Right renal cortex interstitium (tissue), 3 donors: ENCODE results near the gene PDE1A. TPM values are rescaled to one million over a fixed set of nuclear protein-coding genes. Genes with fewer than 3 reads are reported as not detected.
A peak's percentile ranks its signal among the peaks of the same experiment; 100 is the strongest.

ENCODE experiments used
- DNase-seq, 3 donors: peaks; one replicate each; pipeline ENCODE4 v3.0.0-alpha.2; 2013; ENCODE audit warnings: low read depth in 3 of 3, low spot score in 2 of 3
- polyA plus RNA-seq, 3 donors: library from polyadenylated mRNA; unstranded; fragments of 120-200 nt; gene quantifications; one replicate each; pipeline ENCODE4 v1.2.1, GENCODE V29; 2013; ENCODE audit not compliant: insufficient read length in 3 of 3

PDE1A gene
- polyA plus RNA-seq, 3 donors = 21.0 to 25.2 (median 22.5) TPM

DNA sequence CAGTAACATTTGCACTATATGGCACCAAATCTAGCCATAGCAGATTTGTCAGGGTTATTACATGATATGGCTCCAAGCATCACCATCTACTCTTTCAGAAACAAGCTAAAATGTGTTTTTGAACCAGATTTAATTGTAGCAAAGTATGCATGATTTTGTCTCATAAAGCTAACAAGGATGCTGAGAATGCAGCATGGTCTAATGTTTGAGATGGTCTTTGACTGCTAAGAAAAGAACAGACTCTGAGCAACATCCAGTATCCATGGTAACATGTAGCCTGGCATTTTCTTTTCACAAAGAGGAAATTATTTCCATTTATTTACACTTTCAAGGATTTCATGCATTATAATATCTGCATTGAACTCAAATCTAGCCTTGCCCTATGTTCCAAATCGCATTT, 206.5 kb downstream of the PDE1A start:
- DNase-seq = no peak

DNA sequence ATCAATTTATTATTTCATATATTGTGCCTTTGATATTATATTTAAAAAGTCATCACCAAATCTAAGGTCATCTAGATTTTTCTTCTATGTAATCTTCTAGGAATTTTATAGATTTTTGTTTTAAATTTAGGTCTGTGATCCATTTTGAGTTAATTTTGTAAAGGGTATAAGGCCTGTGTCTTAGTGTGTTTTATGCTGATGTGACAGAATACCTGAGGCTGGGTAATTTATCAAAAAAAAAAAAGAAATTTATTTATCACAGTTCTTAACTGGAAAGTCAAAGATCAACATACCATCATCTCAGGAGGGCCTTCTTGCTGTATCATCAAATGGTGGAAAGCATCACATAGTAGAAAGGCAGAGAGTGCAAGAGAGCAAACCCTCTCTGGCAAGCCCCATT, 216.2 kb downstream of the PDE1A start:
- no peak for DNase-seq

DNA sequence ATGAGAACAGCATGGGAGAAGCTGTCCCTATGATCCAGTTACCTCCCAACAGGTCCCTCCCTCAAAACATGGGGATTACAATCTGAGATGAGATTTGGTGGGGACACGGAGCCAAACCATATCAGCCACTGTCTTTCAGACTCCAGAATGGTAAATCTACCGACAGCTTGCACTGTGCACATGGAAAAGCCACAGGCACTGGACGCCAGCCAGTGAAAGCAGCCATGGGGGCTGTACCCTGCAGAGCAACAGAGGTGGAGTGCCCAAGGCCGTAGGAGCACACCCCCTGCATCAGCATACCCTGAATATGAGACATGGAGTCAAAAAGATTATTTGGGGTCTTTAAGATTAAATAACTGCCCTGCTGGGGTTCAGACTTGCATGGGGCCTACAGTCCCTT, 218.4 kb downstream of the PDE1A start:
- no peak for DNase-seq

DNA sequence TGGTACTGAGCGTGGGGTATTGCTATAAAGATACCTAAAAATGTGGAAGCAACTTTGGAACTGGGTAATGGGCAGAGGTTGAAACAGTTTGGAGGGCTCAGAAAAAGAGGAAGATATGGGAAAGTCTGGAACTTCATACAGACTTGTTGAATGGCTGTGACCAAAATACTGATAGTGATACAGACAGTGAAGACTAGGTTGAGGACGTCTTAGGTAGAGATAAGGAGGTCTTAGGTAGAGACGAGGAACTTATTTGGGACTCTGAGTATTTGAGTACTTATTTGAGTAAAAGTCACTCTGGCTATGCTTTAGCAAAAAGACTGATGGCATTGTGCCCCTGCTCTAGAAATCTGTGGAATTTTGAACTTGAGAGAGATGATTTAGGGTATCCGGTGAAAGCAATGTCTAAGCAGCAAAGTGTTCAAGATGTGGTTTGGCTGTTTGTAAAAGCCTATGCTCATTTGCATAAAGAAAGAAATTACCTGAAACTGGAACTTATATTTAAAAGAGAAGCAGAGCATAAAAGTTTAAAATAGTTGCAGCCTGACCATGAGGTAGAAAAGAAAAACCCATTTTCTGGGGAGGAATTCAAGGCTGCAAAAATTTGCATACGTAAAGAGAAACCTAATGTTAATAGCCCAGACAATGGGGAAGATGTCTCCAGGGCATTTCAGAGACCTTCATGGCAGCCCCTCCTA, 219.6 kb downstream of the PDE1A start:
- no peak for DNase-seq

DNA sequence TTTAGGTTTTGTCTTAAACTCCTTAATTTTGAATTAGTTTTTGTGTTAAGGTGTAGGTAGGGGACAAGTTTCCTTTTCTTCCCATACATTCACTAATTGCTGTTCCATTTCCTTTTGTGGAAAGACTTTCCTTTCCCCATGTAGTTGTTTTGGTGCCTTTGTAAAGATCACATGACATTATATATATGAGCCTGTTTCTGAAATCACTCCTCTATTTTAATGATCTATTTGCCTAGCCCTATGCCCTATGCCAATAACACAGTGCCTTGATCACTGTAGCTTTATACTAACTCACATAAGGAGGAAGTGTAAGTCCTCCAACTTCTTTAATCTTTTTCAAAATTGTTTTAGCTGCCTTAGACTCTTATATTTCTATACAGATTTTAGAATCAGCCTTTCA, 229.3 kb downstream of the PDE1A start:
- DNase-seq = no peak

DNA sequence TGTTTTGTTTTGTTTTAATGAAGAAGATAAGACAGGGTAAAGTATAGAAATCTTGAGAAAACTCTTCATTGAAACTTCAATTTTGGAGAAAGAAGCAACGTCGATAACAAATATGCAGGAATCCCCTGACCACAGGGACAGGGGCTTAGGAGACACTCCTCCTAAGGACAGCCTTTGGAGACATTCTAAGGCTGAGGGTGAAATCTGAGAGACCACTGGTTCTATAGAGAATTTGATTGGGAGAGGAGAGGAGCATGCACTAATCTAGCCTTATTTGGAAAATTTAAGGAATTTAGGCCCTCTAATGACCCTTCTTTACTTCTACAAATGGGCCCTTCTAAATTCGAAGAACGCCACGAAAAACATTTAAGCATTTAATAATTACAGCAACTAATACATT, 233.5 kb downstream of the PDE1A start:
- no peak for DNase-seq

DNA sequence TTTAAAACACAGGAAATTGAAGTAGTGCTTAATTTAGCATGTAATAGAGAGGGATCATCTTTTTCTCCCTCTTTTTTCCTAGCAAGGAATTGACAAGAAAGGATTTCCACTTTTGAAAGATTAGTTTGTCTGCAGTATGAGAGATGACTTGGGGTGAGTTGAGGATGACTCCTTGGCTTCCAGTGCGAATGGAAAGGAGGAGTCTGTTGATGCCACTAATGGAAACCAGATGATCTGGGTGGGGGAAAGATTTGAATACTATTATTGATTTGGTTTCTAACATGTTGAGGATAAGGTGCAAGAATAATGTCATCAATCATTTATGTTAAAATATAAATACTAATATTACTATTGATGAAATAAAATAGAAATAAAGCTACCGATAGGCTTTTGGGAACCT, 235.8 kb downstream of the PDE1A start:
- no peak for DNase-seq

DNA sequence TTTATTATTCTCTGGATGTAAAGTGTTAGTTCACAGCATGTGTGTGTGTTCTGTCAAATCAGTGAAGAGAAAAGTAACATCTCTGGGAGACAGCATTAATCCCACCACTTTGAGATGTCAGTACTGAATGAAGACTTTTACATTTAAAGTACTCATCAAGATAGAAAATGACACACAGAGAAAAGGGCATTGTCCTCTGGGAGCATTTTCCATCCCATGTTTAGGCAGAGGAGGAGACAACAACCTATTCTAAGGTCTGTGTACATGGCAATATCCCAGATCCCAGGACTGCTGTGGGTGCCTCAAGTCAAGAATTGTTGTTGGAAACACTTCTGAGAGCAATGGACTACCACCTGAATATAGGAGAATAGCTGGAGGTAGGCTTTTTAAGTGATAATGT, 239.7 kb downstream of the PDE1A start:
- no peak for DNase-seq

DNA sequence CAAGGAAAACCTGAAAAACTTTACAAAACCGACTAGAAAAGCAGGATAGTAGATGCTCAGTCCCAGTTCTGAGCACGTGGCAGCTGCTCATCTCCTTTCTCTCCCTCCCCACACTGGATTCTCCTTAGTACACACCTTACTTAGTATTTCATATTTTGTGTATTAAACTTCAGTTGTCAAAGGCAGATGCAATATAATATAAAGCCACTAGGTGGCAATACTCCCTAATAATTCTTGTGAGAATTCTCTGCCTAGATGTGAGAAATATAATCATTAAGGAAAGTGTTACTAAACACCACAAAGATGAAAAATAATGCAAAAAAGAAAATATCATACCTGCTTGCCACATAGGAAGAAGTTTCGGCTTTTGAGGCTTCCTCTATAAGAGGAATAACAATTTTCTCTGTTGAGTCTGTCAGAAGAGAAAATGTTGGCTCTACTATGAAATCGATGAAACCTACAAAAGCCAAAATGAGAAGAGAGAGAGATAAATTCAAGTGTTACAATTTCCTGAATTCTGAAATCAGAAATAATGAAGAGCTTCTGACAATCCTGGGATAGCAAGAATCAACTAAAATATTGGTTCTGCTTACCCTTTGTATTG, 240.6 kb downstream of the PDE1A start:
- peak in 2 of 3 donors; percentile 27 to 29 for DNase-seq

DNA sequence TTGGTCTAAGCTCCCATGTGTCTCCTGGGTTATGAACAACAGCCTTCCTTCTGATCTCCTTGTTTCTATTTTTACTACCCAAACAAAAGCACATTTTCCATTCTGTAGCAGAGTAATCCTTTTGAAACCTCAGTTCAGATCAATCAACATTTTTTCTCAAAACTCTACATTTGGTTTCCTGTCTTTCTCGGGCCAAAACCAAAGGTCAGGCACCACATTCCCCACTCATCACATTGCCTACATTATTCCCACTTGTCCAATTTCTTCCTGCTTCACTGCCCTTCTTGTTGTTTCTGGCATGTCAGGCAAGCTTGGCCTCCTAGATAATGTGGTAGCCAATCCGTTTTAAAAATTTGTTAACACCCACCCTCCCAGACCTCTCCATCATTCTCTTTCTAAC, 244.4 kb downstream of the PDE1A start:
- no peak for DNase-seq

DNA sequence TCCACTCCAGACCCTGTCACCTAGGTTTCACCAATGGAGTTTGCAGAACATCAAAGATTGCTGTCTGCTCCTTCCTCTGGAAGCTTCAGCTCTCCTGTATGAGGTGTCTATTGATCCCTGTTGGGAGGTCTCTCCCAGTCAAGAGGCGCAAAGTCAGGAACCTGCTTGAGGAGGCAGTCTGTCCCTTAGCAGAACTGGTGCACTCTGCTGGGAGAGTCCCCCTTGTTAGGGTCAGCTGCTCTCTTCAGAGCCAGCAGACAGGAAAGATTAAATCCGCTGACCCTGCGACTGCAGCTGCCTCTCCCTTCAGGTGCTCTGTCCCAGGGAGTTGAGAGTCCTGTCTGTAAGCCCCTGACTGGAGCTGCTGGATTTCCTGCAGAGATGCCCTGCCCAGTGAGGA, 245.5 kb downstream of the PDE1A start:
- DNase-seq = no peak

DNA sequence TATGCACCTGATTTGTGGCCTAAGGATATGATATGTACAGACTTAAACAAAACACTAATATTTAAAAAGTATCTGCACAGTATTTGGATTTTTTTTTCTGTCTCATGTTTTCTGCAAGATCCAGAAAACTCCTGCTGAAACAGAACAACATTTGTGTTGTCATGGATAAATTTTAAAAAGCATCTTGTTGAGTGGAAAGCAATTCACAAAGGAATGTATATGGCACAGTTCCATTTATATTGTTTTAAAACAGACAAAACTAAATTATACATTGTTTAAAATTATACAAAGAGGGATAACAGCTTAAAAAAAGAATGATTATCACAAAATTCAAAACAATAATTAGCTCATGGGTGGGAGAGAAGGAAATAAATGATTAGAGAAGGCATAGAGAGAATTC, 247.7 kb downstream of the PDE1A start:
- DNase-seq = no peak

DNA sequence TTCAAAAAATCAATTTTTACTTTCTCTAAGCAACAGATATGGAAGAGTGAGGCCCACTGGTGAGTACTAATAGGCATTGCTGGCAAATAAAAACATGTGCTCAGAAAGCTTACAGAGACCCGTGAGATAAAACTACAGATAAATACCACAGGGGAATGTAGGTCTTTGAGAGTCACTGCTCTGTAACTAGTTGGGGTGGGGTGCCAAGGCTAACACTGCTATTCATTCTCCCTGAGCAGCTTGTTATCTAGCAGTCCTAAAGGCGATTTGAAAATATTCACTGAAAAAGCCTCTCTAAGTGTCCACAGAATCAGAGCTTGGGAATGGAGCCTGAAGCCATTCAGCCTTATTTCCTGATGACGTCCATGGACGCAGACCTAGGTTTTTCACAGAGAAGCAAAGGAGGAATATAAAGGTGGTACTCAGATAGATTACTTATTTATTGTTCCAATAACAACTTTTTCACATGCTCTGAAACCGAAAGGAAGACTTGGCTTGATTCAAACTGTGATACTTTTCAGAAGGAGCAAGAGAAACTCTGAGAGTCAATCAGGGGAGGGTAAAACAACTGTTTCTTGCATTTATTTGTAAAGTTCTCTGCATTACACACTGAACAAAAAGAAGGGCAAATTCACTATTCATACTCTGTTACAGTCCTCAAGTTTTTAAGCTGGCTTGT, 252.8 kb downstream of the PDE1A start:
- DNase-seq = no peak

DNA sequence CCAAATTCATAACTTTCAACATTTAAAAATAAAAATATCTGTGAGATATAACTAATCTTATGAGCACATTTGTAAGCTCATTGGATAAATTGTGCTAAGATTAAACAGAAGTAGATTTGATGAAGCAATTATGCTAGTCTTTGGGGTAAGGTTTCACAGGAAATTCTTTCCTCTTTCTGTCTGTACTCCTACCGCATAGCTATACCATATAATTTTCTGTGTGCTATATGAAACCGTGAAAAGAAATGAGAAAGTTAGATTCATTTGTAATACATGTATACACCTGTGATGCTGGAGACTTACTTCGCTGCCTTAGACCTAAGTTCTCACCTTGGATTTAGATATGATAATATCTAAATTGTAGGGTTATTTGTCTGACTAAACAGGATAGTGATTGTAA, 256.5 kb downstream of the PDE1A start:
- DNase-seq = no peak

DNA sequence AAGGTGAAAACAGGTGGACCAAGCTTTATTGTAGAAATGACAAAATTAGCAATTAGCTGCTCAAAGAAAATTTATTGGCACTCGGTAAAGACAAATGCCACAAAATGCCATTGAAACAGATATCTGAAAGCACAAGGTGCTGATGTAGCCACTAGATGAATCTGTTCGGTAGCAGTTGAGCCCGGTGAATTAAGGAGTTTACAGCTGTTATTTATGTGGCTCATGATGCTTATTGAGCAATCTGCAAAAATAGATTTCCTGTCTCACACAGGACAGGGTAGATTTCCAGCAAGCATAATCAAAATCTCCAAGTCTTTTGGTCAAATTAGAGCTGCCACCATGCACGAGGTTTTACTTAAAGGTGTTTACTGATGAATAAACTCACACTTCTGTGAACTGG, 259.0 kb downstream of the PDE1A start:
- DNase-seq = no peak

DNA sequence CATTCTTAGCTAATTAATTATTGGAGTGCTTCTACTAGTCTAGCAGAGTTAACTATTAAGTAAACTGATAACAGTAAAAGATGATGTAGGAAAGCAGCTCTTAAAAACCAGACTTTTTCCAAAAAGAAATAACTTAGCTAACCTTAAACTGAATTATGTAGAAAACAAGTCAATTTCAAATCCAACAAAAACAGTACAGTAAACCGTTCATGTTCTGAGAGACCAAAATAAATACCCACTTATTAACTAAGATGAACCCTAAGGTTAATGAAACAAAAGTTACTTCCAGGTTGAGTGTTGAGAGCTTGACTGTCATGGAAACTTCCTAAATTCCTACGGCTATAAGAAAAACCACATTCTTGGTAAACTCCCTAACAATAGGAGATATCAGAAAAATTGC, 260.0 kb downstream of the PDE1A start:
- DNase-seq = peak in 1 of 3 donors; percentile 33

DNA sequence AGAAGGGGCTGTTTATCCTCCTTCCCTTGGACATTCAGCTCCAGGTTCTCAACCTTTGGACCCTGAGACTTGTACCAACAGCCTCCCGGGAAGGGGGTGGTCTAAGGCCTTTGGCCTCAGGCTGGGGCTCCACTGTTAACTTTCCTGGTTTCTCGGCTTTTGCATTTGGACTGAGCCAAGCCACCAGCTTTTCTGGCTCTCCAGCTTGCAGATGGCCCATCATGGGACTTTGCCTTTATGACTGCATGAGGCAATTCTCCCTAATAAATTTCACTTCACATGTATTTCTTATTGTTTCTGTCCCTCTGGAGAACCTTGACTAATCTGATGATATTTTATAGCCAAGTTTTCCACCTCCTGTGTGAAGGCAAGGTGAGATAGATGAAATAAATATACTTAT, 260.4 kb downstream of the PDE1A start:
- no peak for DNase-seq

DNA sequence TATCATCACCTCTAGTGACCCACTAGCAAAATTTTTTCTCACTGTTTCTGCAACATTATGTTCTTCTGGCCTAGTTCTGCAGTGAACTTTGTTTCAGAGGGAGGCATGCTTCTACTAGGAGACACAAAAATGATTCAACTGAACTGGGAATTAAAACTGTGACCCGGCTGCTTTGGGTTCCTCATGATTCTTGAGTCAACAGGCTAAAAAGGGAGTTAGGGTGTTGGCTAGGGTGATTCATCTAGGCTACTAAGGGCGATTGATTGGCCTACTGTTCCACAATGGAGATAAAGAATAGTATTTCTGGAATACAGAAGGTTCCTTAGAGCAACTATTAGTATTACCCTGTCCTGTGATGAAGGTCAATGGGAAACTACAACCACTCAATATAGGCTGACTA, 261.6 kb downstream of the PDE1A start:
- DNase-seq = no peak

DNA sequence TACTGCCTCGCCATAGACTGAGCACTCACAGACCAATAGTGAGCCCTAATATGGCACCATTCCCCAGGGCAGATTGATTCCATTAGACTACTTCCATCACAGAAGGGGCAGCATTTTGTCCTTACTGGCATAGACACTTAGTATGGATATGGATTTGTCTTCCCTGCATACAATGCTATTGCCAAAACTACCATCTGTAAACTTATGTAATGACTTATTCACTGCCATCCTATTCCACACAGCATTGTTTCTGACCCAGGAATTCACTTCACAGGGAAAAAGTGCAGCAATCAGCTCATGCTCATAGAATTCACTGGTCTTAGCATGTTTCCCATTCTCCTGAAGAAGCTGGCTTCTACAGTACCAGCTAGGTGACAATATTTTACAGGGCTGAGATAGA, 262.1 kb downstream of the PDE1A start:
- DNase-seq = no peak

DNA sequence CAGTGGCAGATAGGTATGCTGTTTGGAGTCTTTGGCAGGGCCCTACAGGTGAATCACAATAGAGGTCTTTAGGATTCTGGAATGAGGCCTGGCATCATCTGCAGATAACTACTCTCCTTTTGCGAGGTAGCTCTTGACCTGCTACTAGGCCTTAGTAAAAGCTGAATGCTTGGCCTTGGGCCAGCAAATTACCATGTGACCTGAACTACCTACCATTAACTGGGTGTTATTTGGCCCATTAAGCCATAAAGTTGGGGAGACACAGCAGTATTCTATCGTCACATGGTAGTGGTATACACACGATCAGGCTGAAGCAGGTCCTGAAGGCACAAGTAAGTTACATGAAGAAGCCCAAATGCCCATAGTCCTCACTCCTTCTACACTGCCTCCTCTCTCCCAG, 263.0 kb downstream of the PDE1A start:
- DNase-seq = no peak

DNA sequence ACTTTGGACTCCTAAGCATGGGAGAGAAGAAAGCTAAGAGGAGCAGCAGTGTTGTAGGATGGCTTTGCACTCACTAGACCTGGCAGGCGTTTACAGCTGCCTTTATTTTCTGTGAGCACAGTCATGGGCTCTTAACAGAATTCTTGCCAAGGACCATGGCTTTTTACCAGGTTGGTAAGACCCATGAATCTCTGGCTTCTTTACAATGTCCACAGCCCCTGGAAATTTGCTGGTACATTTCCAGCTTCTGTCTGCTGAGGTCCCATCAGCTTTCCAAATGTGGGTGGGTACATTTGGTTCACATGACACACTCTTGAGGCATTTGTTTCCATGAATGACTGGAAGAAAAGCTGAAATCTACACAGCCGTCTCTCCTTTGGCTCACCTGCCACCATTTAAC, 278.5 kb downstream of the PDE1A start:
- DNase-seq = no peak

DNA sequence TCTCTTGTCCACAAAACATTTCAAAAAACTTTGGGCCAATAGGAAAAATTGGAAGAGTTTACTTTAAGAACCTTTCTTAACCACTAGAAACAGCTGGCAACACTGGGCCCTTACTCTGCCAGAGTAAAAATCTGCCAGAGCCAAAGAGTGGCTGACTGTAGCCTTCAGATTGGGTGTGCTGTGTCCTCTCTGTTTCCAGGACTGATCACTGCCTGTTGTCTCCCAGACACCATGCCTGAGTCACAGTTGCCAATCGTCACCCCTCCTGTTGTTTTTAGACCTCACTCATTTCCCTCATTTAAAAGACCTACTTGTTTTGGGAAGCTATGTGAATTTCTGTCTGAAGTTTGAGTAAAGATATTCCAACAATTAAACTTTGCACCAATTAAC, 282.1 kb downstream of the PDE1A start:
- no peak for DNase-seq
